IMR-90 (cell line): Measurements from ENCODE around the gene PLCG2. TPM values are rescaled to one million over a fixed set of nuclear protein-coding genes. Genes with fewer than 3 reads are reported as not detected.

Experiments used
- ATAC-seq: fragments of 200-7000 bp; cut with Tn5 transposase; 2 replicates; pipeline ENCODE4 v1.9.1; 2020; ENCODE audit warnings: low read depth, mild to moderate bottlenecking, moderate library complexity
- BruUV-seq: library from RNA; stranded (reverse); fragments of 400-500 nt; replicated peaks from 2 replicates; lab custom pipeline; 2021; lab: Mats Ljungman, UMichigan
- CTCF ChIA-PET: fragments of 300-600 bp; formaldehyde crosslinking; extraction: SDS; loops from one replicate; lab custom pipeline; 2021; ENCODE audit warnings: antibody characterized with exemption; lab: Yijun Ruan, JAX
- POLR2A ChIA-PET: fragments of 300-600 bp; sonication (Branson Sonifier 250); formaldehyde crosslinking; loops from one replicate; lab custom pipeline; 2022; ENCODE audit warnings: antibody characterized with exemption; ENCODE audit not compliant: unreplicated experiment; lab: Charles Lee
- DNase-seq: peaks from one replicate; pipeline ENCODE4 v3.0.0; 2013
- H2AFZ ChIP-seq: replicated peaks from 2 replicates; pipeline ENCODE3; 2013; ENCODE audit warnings: low read length, mild to moderate bottlenecking; ENCODE audit not compliant: poor library complexity
- H2AK5ac ChIP-seq: 2 replicates; pipeline ENCODE4 v1.6.1; 2013; ENCODE audit warnings: low read depth, low read length, inconsistent platforms
- H2AK9ac ChIP-seq: replicated peaks from 2 replicates; pipeline ENCODE3; 2013; ENCODE audit warnings: mild to moderate bottlenecking, low read depth, low read length, moderate library complexity; ENCODE audit not compliant: poor library complexity
- H2BK120ac ChIP-seq: 2 replicates; pipeline ENCODE4 v1.6.1; 2013; ENCODE audit warnings: low read depth, low read length, inconsistent platforms
- H2BK15ac ChIP-seq: 3 replicates; pipeline ENCODE4 v1.6.1; 2013; ENCODE audit warnings: low read depth, low read length, inconsistent platforms
- H2BK20ac ChIP-seq: 2 replicates; pipeline ENCODE4 v1.6.1; 2013; ENCODE audit warnings: low read depth, mild to moderate bottlenecking, inconsistent platforms, low read length, moderate library complexity
- H2BK5ac ChIP-seq: 2 replicates; pipeline ENCODE4 v1.6.1; 2013; ENCODE audit warnings: mild to moderate bottlenecking, low read depth, low read length, inconsistent platforms; ENCODE audit not compliant: poor library complexity, severe bottlenecking
- H3K14ac ChIP-seq: replicated peaks from 2 replicates; pipeline ENCODE4 v1.6.1; 2013; ENCODE audit warnings: low read depth, low read length, inconsistent platforms
- H3K18ac ChIP-seq: 2 replicates; pipeline ENCODE4 v1.6.1; 2013; ENCODE audit warnings: low read depth, low read length, control low read depth
- H3K23ac ChIP-seq: 2 replicates; pipeline ENCODE4 v1.6.1; 2013; ENCODE audit warnings: low read depth, low read length, inconsistent platforms
- H3K27ac ChIP-seq: 2 replicates; pipeline ENCODE4 v1.5.1; 2013; ENCODE audit warnings: mild to moderate bottlenecking, control low read depth, low read length; ENCODE audit not compliant: insufficient read depth
- H3K27me3 ChIP-seq: 2 replicates; pipeline ENCODE4 v1.6.1; 2013; ENCODE audit warnings: low read length; ENCODE audit not compliant: control insufficient read depth, insufficient read depth
- H3K36me3 ChIP-seq: 2 replicates; pipeline ENCODE4 v1.6.1; 2013; ENCODE audit warnings: low read length, mixed read lengths; ENCODE audit not compliant: control insufficient read depth, insufficient read depth
- H3K4ac ChIP-seq: 2 replicates; pipeline ENCODE4 v1.6.1; 2013; ENCODE audit warnings: low read depth, low read length, inconsistent platforms
- H3K4me1 ChIP-seq: 2 replicates; pipeline ENCODE4 v1.6.1; 2013; ENCODE audit warnings: low read length, mixed read lengths; ENCODE audit not compliant: control insufficient read depth, insufficient read depth
- H3K4me2 ChIP-seq: 2 replicates; pipeline ENCODE4 v1.6.1; 2013; ENCODE audit warnings: low read depth, mild to moderate bottlenecking, control low read depth, low read length, moderate library complexity
- H3K4me3 ChIP-seq: 2 replicates; pipeline ENCODE4 v1.5.1; 2013; ENCODE audit warnings: low read depth, mild to moderate bottlenecking, control low read depth, low read length, moderate library complexity; ENCODE audit not compliant: insufficient read depth
- H3K56ac ChIP-seq: 2 replicates; pipeline ENCODE4 v1.6.1; 2013; ENCODE audit warnings: low read length, inconsistent platforms; ENCODE audit not compliant: insufficient read depth; ENCODE audit errors: extremely low read depth
- H3K79me1 ChIP-seq, 2 experiments: 2 replicates each; pipeline ENCODE4 v1.6.1; 2013; ENCODE audit warnings: low read length in 2 of 2, inconsistent platforms in 1 of 2, low read depth in 1 of 2
- H3K9ac ChIP-seq: 2 replicates; pipeline ENCODE4 v1.6.1; 2013; ENCODE audit warnings: low read depth, low read length, control low read depth
- H3K9me1 ChIP-seq: 2 replicates; pipeline ENCODE4 v1.6.1; 2013; ENCODE audit warnings: low read length, inconsistent platforms; ENCODE audit not compliant: insufficient read depth
- H3K9me3 ChIP-seq: 2 replicates; pipeline ENCODE4 v1.6.1; 2013; ENCODE audit warnings: low read length; ENCODE audit not compliant: control insufficient read depth, insufficient read depth
- H4K20me1 ChIP-seq: 2 replicates; pipeline ENCODE4 v1.6.1; 2013; ENCODE audit warnings: low read length, inconsistent platforms; ENCODE audit not compliant: insufficient read depth
- H4K5ac ChIP-seq: 2 replicates; pipeline ENCODE4 v1.6.1; 2013; ENCODE audit warnings: mild to moderate bottlenecking, low read depth, low read length, control low read depth
- H4K8ac ChIP-seq, 2 experiments: 2 replicates each; pipeline ENCODE4 v1.6.1; 2013; ENCODE audit warnings: low read depth in 2 of 2, low read length in 2 of 2, control low read depth in 1 of 2, inconsistent platforms in 1 of 2
- H4K91ac ChIP-seq: 2 replicates; pipeline ENCODE4 v1.6.1; 2013; ENCODE audit warnings: low read depth, low read length, inconsistent platforms; ENCODE audit not compliant: insufficient read depth
- CEBPB ChIP-seq: IDR thresholded peaks from 2 replicates; pipeline ENCODE4 v1.6.1; 2012; ENCODE audit warnings: low read depth, low read length, improper control_type of control experiment
- CTCF ChIP-seq: conservative IDR thresholded peaks from 2 replicates; pipeline ENCODE4 v1.5.1; 2012; ENCODE audit warnings: mild to moderate bottlenecking, low read depth, low read length, improper control_type of control experiment
- MAFK ChIP-seq: IDR thresholded peaks from 2 replicates; pipeline ENCODE4 v1.6.1; 2012; ENCODE audit warnings: low read depth, low read length, improper control_type of control experiment
- MAZ ChIP-seq: IDR thresholded peaks from 2 replicates; pipeline ENCODE4 v1.6.1; 2012; ENCODE audit warnings: low read depth, mild to moderate bottlenecking, low read length, improper control_type of control experiment, moderate library complexity, borderline replicate concordance
- NFE2L2 ChIP-seq: fragments of 150-350 bp; IDR thresholded peaks from 2 replicates; pipeline ENCODE4 v1.6.1; 2016; ENCODE audit warnings: low read depth, mild to moderate bottlenecking, low read length
- RCOR1 ChIP-seq: IDR thresholded peaks from 2 replicates; pipeline ENCODE4 v1.6.1; 2012; ENCODE audit warnings: mild to moderate bottlenecking, low read length, improper control_type of control experiment; ENCODE audit not compliant: insufficient replicate concordance
- RFX5 ChIP-seq: IDR thresholded peaks from 2 replicates; pipeline ENCODE4 v1.8.0; 2012; ENCODE audit warnings: low read depth, mild to moderate bottlenecking, low read length, moderate library complexity
- WGBS, 2 experiments: methylation state at CpG; one replicate each; pipeline versions ENCODE4 v1.1.5 to v1.1.7; 2013; ENCODE audit warnings: missing lambda C conversion rate in 2 of 2; ENCODE audit not compliant: insufficient read length in 1 of 2; ENCODE audit errors: extremely low coverage in 2 of 2; 5-methylcytosine and 5-hydroxymethylcytosine counted together
- dilution Hi-C: fragments of 300-500 bp; cut with HindIII; formaldehyde crosslinking; loops from one replicate; pipeline ENCODE4 v1.14.3; 2018; ENCODE audit warnings: low sequenced_read_pairs; ENCODE audit not compliant: unreplicated experiment
- in situ Hi-C: fragments of 300-500 bp; cut with MboI; formaldehyde crosslinking; loops from 3 replicates; pipeline ENCODE4 v1.14.3; 2019; ENCODE audit warnings: low sequenced_read_pairs, inconsistent platforms, mixed read lengths
- intact Hi-C: fragments of 100-400 bp; cut with micrococcal nuclease; formaldehyde crosslinking; loops from 2 replicates; pipeline ENCODE4 v1.10.0; 2022
- polyA plus RNA-seq, 3 experiments: library from polyadenylated mRNA; depleted of rRNA; stranded (reverse); fragments of >200 nt; gene quantifications; 2 replicates each; pipeline ENCODE4 v1.2.3, GENCODE V29; 2012; ENCODE audit warnings: low replicate concordance in 1 of 3
- total RNA-seq: library from RNA; depleted of rRNA; stranded (reverse); fragments of >200 nt; gene quantifications from 2 replicates; pipeline ENCODE4 v1.2.3, GENCODE V29; 2012

PLCG2 gene
- total and polyA plus RNA-seq, 2 of the 4 experiments (the other 2 are of a cell fraction): 0.14 to 0.18 TPM

GRCh38 chr16:81770008-81770407, 9.1 kb upstream of the PLCG2 start:
- Histone ChIP-seq H4K91ac (no peak overlapping the region), H3K79me1 (no peaks in the 10 kb centered on the region), H3K36me3 (no peaks in the 10 kb centered on the region), H3K9me3 (no peaks in the 10 kb centered on the region), H4K5ac (no peak overlapping the region), H3K9me1 (no peaks in the 10 kb centered on the region), H2AK5ac (no peak overlapping the region), H3K56ac (no peak overlapping the region), H4K20me1 (no peaks in the 10 kb centered on the region), H3K4ac (no peak overlapping the region), H3K14ac (no peak overlapping the region), H2BK5ac (no peak overlapping the region), H3K9ac (no peak overlapping the region), H3K18ac (no peak overlapping the region), H2BK15ac (no peak overlapping the region), H3K23ac (no peak overlapping the region), H2AK9ac (no peak overlapping the region), H2BK120ac (no peak overlapping the region), H2AFZ (no peak overlapping the region), H2BK20ac (no peak overlapping the region), H4K8ac (no peak overlapping the region), H3K27me3 (peaks cover 15% of the 10 kb centered on the region), H3K4me2 (no peak overlapping the region), H3K4me1 (no peaks in the 10 kb centered on the region), H3K27ac (no peak overlapping the region), H3K4me3 (no peak overlapping the region)
- ChIA-PET CTCF (no interaction called here), POLR2A (no interaction called here)
- no peak for DNase-seq
- WGBS, 2 experiments: 56% methylated on average over 2 of the region's 7 CpGs; no CpG with 5 or more reads in 1 of the 2 experiments
- in situ Hi-C loops: no loop called here
- no peak for ATAC-seq
- no peak for TF ChIP-seq RFX5
- TF ChIP-seq CEBPB: no peak
- TF ChIP-seq CTCF: no peak
- no peak for TF ChIP-seq RCOR1
- no peak for TF ChIP-seq MAZ
- TF ChIP-seq NFE2L2: no peak
- TF ChIP-seq MAFK: no peak
- no TSS peak for BruUV-seq
- dilution Hi-C loops: no loop called here
- intact Hi-C loops: no loop called here
